Glutamatergic neuron (in vitro differentiated cells): Measurements from ENCODE around the gene FSHR. TPM values are rescaled to one million over a fixed set of nuclear protein-coding genes. Genes with fewer than 3 reads are reported as not detected.

Experiments
- DNase-seq: peaks from one replicate; pipeline ENCODE4 v3.0.0; 2022
- H3K27ac Mint-ChIP-seq: one replicate; pipeline ENCODE4 v1.8.0; 2020; ENCODE audit warnings: mild to moderate bottlenecking, mixed read lengths, inconsistent platforms; ENCODE audit not compliant: unreplicated experiment
- H3K27me3 Mint-ChIP-seq: one replicate; pipeline ENCODE4 v1.8.0; 2020; ENCODE audit warnings: mild to moderate bottlenecking, moderate library complexity, mixed read lengths, inconsistent platforms; ENCODE audit not compliant: unreplicated experiment
- H3K36me3 Mint-ChIP-seq: one replicate; pipeline ENCODE4 v1.8.0; 2020; ENCODE audit warnings: mild to moderate bottlenecking, mixed read lengths, inconsistent platforms; ENCODE audit not compliant: unreplicated experiment
- H3K4me1 Mint-ChIP-seq: one replicate; pipeline ENCODE4 v1.8.0; 2020; ENCODE audit warnings: mild to moderate bottlenecking, low read depth, mixed read lengths, inconsistent platforms; ENCODE audit not compliant: unreplicated experiment
- H3K4me3 Mint-ChIP-seq: one replicate; pipeline ENCODE4 v1.8.0; 2020; ENCODE audit warnings: mild to moderate bottlenecking, mixed read lengths, inconsistent platforms; ENCODE audit not compliant: unreplicated experiment
- H3K9me3 Mint-ChIP-seq: one replicate; pipeline ENCODE4 v1.8.0; 2020; ENCODE audit warnings: mild to moderate bottlenecking, moderate library complexity, mixed read lengths, inconsistent platforms; ENCODE audit not compliant: unreplicated experiment
- CTCF ChIP-seq: fragments of 200-600 bp; sonication (generic); IDR thresholded peaks from one replicate; pipeline ENCODE4 v1.5.0; 2021; ENCODE audit not compliant: partially characterized antibody, unreplicated experiment
- total RNA-seq: library from RNA; stranded (reverse); fragmentation: NEBNext Ultra II Directional; extraction: Animal tissue kit (Norgen Biotek cat#: 25700); gene quantifications from one replicate; pipeline ENCODE4 v1.2.1, GENCODE V29; 2021; ENCODE audit not compliant: unreplicated experiment

Gene FSHR
- total RNA-seq, 1 donor from 2014 or later, result not detected

DNA sequence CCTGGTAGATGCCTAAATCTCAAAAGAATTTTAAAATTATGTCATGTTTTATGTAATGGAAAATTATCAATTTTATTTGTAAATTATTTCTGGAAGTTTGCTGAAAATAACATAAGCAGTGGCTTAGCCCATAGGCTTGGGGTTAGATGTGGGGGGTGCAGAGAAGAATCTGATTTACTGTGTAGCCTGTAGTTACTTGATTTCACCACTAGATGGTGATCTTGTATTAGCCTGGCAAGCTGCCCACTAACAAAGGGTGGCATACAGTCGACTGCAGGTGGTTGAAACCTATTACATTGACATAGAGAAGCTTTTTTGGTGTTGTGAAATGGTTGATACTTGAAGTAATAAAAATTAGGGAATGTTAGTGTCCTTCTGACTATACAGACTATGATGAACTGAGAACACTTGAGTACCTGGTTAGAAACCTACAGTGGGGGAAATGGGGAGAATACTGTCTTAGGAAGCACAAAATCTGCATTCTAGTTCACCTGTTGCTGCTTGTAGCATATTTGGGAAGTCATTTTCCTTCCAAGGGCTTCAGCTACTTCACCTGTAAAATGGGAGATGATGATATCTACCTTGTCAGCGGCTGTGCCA lies 207.8 kb downstream of the FSHR start:
- no peaks in the 10 kb centered on the region for H3K27me3 Mint-ChIP-seq
- DNase-seq, result no peak
- TF ChIP-seq CTCF, result peak; percentile 99
- no peak overlapping the region for H3K27ac Mint-ChIP-seq
- peaks cover 12% of the 10 kb centered on the region for H3K4me1 Mint-ChIP-seq
- H3K36me3 Mint-ChIP-seq, result no peaks in the 10 kb centered on the region
- H3K4me3 Mint-ChIP-seq, result no peak overlapping the region
- H3K9me3 Mint-ChIP-seq, result no peaks in the 10 kb centered on the region

GRCh38 chr2:48944956-48945355 lies 209.4 kb downstream of the FSHR start:
- Mint-ChIP-seq H3K4me3 (no peak overlapping the region), H3K4me1 (peaks cover 20% of the 10 kb centered on the region), H3K36me3 (no peaks in the 10 kb centered on the region), H3K27ac (no peak overlapping the region), H3K9me3 (no peaks in the 10 kb centered on the region), H3K27me3 (no peaks in the 10 kb centered on the region)
- TF ChIP-seq CTCF, result no peak
- no peak for DNase-seq

DNA sequence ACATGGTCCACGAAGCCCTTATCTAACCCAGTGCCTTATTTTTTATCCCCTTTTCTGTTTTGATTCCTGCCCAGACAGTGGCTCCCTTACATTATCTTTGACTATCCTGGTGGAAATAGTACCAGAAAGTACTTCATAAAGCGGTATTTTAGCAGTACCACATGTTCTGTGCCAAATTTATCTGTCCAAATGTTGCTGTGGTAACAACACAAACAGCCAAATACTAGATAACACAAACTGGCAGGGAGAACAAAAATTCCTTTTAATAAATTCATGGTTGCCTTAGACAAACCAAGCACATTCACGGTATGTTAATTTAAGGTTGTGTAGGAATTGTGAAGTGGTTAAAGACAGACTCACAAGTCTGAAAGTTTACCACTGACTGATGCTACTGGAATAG lies 210.9 kb downstream of the FSHR start:
- Mint-ChIP-seq H3K9me3 (peaks cover 2% of the 10 kb centered on the region), H3K27ac (no peak overlapping the region), H3K4me1 (peaks cover 21% of the 10 kb centered on the region), H3K27me3 (no peaks in the 10 kb centered on the region), H3K4me3 (no peak overlapping the region), H3K36me3 (no peaks in the 10 kb centered on the region)
- no peak for TF ChIP-seq CTCF
- DNase-seq, result no peak

DNA sequence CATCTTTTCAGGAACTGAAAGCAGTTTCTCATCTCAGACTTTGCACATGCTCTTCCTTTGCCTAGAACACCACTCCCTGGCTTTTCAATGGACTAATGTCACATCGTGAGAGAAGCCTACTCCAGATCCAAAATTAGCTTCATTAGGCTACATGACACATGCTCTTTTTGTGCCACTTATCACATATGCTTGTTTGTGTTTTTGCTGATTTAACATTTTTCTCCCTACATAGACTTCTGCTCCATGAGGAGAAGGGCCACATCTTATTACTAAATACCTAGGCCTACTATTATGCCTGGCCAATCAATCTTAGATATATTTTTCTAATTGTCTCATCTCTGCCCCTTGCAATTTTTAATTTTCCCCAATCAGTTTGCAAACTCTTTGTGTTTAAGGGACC lies 212.4 kb downstream of the FSHR start:
- no peak for DNase-seq

More for the DNA sequence above, 212.4 kb downstream of the FSHR start:
- Mint-ChIP-seq H3K9me3 (peaks cover 2% of the 10 kb centered on the region), H3K4me1 (peaks cover 21% of the 10 kb centered on the region), H3K36me3 (no peaks in the 10 kb centered on the region), H3K27ac (peak overlapping the region; percentile 48), H3K27me3 (no peaks in the 10 kb centered on the region), H3K4me3 (peak overlapping the region; percentile 5)
- TF ChIP-seq CTCF, result no peak
